GM18499 (cell line): ENCODE measurements around the gene SPACA7.

Experiments
- ATAC-seq: cut with Tn5 transposase; IDR thresholded peaks from one replicate; pipeline ENCODE4 v1.9.1; 2021; ENCODE audit warnings: moderate number of reproducible peaks; ENCODE audit not compliant: insufficient read depth, unreplicated experiment

The SPACA7 gene

DNA sequence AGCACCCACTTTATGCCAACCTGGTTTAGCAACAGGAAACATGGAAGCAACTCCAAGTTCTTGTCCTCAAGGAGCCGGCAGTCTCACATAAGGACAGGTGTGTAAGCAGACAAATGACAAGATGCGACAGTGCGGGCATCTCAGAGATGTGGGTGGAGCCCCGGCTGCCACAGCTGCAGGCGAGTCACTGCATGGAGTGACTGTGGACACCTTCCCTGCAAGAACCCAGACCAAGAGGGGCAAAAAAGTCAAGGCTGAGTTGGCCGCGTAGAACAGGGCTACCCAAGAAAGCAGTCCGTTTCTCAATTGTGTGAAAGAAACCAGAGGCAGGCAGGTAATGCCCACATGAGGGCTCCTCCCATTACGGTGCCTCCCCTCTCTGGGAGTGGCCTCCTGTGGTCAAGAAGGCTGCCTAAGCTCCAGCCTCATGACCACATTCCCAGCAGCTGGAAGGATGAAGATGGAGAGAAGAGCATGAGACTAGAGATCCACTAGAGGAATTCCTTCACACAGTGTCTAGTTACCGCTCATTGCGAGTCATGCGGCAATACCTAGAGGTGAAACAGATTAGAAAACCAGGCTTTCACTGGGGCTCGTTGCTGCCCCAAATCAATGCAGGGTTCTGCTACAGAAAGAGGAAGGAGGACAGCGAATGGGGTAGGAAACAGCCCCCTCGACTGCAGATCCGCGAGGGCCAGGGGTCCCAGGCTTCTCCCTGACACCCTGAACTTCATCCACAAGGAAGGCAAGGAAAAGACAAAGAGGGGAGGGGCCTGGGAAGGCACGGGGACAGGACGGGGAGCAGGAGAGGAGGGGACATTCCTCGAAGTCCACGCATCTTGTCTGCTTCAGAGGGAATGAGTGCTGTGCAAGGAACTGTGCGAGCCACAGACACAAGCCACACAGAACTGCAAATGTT, 80.2 kb downstream of the SPACA7 start:
- no peak for ATAC-seq

DNA sequence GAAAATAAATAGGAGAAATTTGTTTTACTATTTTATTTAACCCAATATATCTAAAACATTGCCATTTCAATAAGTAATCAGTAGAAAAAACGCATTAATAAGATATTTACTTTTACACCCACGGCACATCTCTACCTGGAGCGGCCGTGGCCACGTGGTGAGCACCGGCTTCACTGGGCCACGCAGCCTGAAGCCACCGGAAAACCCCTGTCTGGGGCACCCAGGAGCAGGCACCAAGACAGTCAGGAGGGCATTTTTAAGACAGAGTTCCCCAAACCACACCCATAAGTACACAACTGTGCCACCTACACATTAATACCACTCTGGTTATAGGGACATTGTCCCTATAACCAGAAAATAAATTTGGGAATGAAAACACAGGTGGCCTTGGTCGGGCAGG, 80.9 kb downstream of the SPACA7 start:
- ATAC-seq, result no peak

DNA sequence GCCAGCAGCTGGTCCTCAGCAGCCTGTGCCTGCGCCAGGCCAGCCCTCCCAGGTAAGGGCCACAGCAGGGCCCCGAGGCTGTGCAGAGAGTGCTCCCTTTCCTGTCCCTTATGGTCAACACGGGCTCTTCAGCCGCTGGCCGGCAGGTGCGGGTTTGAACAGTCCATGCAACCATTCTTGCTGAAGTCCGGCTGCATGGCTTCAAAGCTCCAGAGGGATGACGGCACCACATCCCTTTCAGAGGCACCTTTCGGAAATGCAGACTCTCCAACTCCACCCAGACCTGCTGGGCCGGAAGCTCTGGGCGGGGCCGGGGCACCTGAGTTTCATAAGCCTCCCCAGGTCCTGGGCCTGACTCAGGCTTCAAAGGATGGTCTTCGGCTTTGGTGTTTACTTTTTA, 81.3 kb downstream of the SPACA7 start:
- no peak for ATAC-seq

DNA sequence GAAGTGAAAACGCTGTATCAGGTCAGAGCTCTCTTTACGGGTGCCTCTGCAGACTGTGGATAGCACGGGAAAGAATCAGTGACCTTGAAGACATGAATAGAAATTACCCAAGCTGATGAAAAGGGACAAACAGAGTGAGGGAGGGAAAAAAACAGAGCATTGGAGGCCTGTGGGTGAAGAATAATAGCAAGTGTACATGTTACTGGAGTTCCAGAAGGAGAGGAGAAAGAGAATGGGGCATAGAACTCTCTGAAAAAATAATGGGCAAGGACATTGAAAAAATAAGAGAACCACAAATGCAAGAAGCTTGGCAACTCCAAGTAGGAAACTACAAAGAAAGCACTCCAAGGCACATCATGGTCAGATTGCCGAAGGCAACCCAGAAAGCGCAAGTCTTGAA, 86.3 kb downstream of the SPACA7 start:
- ATAC-seq, result no peak

DNA sequence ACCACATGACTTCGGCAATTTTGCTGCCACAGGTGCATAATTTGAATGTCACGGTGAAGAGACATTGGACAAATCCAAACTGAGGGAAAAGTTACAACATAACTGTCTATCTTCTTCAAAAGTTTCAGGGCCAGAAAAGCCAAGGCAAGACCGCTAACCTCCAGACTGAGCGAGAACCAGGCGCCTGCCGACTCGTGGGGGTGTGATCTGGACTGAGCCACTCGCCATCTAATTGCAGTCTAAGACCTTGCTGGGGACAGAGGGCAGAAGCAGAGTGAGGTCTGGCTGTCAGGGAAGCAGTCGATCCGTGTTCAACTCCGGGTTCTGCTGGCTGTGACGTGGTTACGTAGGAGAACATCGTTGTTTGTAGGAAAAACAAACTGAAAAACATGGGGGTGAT, 88.6 kb downstream of the SPACA7 start:
- no peak for ATAC-seq

DNA sequence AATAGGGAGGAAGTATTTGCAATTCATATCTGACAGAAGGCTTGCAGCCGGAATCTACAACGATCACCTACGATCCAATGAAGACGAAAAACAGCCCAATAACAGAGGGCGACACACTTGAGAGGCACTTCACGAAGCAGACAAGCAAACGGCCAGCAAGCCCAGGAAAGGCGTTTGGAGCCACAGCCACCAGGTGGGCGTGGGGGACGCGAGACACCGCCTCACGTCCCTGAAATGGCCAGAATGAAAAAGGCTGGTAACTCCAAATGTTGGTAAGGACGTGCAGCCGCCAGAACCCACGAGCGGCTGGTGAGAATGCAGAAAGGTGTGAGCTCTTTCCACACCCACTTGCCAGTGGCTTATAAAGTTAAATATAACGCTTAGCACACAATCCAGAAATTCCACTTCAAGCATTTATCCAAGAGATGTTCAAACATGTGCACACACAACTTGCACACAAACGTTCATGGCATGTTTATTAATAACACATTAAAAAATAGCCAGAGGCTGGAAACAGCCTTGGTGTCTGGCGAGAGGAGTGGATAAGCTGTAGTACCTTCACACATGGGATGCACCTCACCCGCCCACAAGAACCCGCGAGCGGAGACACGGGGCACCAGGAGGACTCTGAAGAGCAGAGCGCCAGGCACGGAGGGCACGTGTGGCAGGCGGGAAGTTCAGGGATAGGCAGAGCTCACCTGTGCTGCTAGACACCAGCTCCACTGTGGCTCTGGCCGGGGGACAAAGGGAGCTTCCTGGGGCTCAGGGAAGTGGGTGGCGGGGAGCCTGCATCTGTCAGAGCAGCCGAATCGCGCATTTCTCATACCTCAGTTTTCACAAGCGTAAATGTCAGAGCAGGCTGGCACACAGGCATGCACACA, 89.3 kb downstream of the SPACA7 start:
- ATAC-seq, result no peak

DNA sequence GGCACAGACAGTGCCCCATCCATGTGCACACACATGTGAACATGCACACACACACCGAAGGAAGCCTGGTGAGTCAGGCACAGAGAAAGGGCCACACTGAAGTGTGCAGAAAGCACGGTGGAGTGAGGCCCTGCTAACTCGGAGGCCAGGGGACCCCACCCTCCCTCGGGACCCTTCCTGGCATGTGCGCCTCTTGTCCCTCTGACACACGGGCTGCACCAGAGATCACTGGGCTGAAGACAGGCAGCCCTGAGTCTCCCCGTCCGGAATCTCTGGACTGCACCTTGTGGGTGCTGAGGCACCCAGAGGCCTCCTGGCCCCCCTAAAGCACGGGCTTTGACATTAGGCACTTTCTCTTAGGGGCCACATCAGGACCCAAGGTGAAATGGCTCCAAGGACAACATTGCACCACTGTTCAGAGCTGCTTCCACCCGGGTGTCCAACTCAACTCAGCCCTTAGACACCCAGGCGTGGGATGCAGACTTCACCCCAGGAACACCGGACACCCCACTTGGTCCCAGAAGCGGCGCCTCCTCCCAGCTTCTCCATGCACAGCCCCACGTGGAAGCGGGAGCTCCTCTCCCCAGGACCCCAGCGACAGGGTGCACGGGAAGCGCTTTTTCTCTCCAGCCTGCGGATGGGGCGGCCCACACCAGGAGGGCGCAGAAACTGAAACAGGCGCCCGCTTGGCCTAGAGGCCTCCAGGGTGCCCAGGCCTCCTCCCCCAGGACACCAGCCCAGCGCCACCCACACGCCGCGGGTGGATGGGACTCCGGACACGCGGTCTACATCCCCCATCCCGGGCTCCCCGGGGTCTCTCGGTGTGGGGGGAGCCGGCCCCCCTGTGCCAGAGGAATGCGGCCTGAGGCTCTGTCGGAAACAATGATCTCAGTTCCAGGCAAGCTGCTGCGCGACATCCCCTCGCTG, 90.2 kb downstream of the SPACA7 start:
- no peak for ATAC-seq

DNA sequence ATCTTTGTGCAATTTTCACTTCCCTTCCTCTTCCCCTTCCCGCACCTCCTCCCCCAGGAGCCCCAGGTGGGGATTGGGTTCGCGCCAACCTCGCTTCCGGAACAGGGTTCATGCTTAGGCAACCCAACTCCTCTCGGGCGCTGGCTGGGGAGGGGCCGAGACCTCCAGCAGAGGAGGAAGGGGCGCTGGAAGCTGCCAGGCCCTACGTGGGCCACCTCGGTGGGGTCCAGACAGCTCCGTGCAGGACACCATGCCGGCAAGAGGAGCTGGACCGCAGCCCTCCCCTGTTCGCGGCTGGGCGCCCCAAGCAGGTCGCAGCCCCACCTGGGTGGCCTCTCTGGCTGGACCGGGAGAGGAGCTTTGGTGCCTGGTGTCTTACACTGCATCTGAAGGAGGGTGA, 91.1 kb downstream of the SPACA7 start:
- no peak for ATAC-seq

DNA sequence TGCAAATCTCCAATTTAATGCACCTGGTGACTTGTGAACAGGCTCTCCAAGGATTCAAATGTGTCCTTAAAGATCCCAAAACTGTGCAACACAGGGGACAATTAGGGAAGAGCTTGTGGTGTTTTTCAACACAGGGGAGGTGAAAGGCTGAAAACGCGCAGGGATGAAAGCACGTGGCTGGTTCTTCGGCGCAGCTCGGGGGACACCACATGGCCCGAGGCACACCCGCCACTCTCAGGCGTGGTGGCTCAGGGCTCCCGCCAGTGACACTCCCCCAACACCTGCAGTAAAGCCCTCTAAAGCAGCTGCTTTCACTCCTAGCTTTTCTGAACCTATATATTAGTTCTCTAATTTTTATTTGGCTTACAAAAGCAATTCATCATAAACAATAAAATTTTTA, 91.9 kb downstream of the SPACA7 start:
- ATAC-seq, result no peak

DNA sequence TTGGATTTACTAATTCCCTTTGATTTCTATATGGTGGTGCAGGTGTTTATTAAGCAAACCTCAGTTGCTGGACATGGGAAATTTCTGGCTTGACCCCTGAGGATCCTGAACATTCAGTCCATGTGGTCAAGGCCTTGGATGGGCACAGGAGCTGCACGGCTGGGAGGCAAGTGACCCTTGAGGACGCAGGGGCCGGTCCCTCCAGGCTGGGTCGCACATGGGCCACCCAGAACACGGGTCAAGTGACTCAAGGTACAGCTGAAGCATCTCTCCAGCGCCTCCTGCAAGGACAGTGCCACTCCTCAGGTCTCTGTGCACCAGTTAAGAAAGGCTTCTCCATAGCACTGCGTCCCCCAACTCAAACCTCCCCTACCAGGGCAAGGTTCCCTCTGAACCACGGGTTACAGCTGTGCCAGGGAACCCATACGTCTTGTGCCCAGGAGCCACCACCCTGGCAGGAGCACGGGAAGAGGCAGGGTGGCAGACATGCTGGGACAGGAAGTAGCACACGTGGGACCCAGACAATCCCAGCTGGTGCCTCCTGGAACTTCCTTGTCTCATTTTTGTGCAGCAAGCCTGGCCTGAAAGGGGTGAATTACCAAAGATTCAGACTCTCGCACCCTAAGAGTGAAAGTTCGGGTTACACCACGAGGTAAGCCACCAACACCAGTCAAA, 93.1 kb downstream of the SPACA7 start:
- ATAC-seq, result no peak

DNA sequence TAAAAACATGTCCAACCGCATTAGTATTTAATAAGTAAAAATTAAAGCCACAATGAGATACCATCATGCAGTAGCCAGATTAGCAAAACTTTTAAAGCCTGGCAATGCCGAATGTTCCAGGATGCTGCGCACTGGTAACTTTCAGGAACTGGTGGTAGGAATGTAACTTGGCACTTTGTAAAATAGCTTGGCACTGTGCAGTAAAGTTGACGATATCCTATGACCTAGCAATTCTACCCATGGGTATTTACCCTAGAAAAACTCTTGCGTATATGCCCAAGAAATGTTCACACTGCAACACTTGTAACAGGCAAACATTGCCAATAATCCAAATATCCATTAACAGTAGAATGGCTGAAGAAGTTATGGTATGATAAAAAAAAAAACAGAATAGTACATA, 97.7 kb downstream of the SPACA7 start:
- no peak for ATAC-seq

DNA sequence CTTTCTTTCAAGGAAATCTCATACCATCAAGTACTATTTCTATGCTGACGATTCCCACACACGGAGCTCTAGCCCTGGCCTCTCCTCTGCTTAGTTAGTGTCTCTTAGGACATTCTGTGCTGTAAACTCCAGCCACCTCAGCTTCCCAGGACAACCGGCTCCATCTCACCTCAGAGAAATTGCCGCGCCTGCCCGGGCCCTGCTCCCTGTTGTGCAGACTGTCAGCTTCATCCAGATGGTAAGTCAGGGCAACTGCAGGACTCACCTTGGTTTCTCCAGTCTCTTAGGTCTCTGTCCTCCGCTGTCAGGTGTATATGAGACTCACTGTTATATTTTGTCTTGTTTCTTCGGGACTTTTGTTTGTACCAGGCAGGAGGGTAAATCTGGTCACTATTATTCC, 98.7 kb downstream of the SPACA7 start:
- no peak for ATAC-seq

DNA sequence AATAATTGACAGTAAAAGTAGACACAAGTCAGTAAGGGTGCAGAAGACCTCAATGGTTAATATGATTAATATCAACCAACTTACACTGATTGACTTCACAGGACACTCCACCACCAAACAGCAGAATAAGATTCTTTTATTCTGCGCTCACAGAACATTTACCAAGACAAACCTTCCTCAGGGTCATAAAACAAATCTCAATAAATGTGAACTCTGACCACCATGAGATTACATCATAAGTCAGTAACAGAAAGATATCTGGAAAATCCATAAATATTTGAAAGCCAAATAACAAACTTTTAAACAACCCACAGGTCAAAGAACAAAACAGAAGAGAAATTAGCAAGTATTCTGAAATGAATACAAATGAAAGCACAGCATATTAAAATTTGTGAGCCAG, 99.7 kb downstream of the SPACA7 start:
- no peak for ATAC-seq

DNA sequence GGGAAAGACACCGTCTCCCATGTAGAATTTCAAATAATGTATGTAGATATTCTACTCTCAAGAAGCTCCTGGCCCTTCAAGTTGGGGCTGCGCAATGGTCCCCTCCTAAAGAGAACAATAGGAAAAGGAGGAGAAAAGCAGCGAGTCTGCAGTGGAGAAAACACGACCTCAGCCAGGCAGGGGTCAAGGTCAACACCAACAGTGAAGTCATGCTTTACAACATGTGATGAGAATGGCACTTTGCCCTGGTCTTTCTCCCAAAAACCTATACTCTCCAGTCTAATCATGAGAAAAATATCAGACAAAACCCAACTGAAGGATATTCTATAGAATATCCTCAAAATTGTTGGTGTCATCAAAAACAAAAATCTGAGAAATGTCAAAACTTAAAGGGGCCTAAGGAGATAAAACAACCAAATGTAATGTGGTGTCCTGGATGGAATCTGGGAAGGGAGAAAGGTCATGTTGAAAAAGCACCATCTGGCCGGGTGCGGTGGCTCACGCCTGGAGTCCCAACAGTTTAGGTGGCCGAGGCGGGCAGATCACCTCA, 101.0 kb downstream of the SPACA7 start:
- no peak for ATAC-seq

DNA sequence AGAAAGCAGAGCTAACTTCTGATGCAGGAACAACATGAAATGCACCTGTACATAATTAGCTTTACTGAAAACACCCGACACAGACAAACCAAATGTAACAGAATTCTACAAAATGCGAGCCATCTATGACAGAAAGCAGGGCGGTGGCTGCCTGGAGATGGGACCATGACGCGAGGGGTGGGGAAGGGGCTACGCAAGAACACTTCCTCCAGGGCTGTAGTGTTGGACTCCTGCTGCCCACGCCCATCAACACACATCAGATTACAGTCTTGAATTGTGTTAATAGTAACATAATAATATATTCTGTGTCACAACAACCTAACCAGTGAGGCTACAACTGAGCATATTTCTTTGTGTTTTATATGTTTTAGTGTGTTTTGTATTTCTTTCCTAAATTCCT, 103.2 kb downstream of the SPACA7 start:
- ATAC-seq, result no peak

DNA sequence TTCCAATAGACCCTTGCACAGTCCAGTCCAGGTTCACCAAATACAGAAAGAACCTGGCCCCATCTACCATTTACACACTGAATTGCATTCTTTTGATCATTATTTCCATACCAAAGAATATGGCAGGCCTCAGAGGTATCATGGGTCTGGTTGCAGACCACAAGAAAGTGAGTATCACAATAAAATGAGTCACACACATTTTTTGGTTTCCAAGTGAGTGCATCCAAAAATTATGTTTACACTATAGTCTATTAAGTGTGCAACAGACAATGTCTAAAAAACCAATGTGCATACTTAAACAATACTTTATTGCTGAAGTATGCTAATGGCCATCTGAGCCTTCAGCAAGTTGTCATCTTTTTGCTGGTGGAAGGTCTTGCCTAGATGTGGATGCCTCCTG, 105.3 kb downstream of the SPACA7 start:
- ATAC-seq, result no peak

DNA sequence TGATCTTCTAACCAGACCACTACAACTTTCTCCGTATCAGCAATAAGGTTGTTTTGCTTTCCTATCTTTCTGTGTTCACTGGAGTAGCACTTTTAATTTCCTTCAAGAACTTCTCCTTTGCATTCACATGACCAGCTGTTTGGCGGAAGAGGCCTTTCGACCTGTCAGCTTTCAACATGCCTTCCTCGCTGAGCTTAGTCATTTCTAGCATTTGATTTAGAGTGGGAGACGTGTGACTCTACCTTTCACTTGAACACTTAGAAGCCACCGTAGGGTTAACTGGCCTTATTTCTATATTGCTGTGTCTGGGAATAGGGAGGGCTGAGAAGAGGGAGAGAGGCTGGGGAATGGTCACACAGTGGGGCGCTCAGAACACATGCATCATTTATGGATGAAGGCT, 107.1 kb downstream of the SPACA7 start:
- no peak for ATAC-seq
